ENCODE results near the gene CASK. TPM values are rescaled to one million over a fixed set of nuclear protein-coding genes. Genes with fewer than 3 reads are reported as not detected.

The CASK gene
- polyA plus RNA-seq, 1 donor from 2014 or later, result 58.3 TPM

- no peak for TF ChIP-seq TAF1 (IDR thresholded peaks at IDR 0.05; ENCODE audit: low read depth)
- no peak for TF ChIP-seq MXI1 (conservative IDR thresholded peaks at IDR 0.05; ENCODE audit: poor library complexity, severe bottlenecking)
- TF ChIP-seq EZH2 (IDR thresholded peaks at IDR 0.05; ENCODE audit: borderline replicate concordance, insufficient read depth, low read length, poor library complexity, severe bottlenecking), result no peak
- TF ChIP-seq POLR2AphosphoS5 (IDR thresholded peaks at IDR 0.05), result no peak
- TF ChIP-seq SMC3 (conservative IDR thresholded peaks at IDR 0.05; ENCODE audit: poor library complexity), result no peak
- TF ChIP-seq REST (IDR thresholded peaks at IDR 0.05; ENCODE audit: borderline replicate concordance), result no peak
- TF ChIP-seq EP300 (conservative IDR thresholded peaks at IDR 0.05; ENCODE audit: poor library complexity, severe bottlenecking), result no peak
- no peak for TF ChIP-seq CTCF (IDR thresholded peaks at IDR 0.05; ENCODE audit: poor library complexity, severe bottlenecking)
- TF ChIP-seq RAD21 (conservative IDR thresholded peaks at IDR 0.05), result no peak
- no peak overlapping the region for H3K27ac ChIP-seq (ENCODE audit: low read length)
These were observed 441.9 kb downstream of the CASK start for GRCh38 chrX:41481264-41482109.

GRCh38 chrX:41480508-41481260, 442.7 kb downstream of the CASK start:
- Histone ChIP-seq H3K79me2 (replicated peaks; ENCODE audit: insufficient read depth, low read length) (no peaks in the 10 kb centered on the region), H4K20me1 (ENCODE audit: insufficient read depth) (no peaks in the 10 kb centered on the region), H3K9ac (ENCODE audit: low read length) (no peak overlapping the region), H3K9me3 (ENCODE audit: low read length) (no peaks in the 10 kb centered on the region), H3K27me3 (ENCODE audit: insufficient read depth, low read depth, low read length) (no peaks in the 10 kb centered on the region), H3K9me2 (ENCODE audit: insufficient read depth, low read length) (no peaks in the 10 kb centered on the region), H3K36me3 (ENCODE audit: insufficient read depth, low read length) (no peaks in the 10 kb centered on the region), H2AFZ (ENCODE audit: low read depth, low read length) (no peak overlapping the region), H3K4me3 (ENCODE audit: low read length) (no peak overlapping the region), H3F3A (ENCODE audit: insufficient read depth, low read length, poor library complexity, severe bottlenecking) (no peaks in the 10 kb centered on the region), H3K4me2 (ENCODE audit: low read length) (no peak overlapping the region), H3K27ac (ENCODE audit: low read length) (no peak overlapping the region)
- TF ChIP-seq RAD21 (conservative IDR thresholded peaks at IDR 0.05) (no peak), EP300 (conservative IDR thresholded peaks at IDR 0.05; ENCODE audit: poor library complexity, severe bottlenecking) (no peak), REST (IDR thresholded peaks at IDR 0.05; ENCODE audit: borderline replicate concordance) (no peak), CTCF (IDR thresholded peaks at IDR 0.05; ENCODE audit: poor library complexity, severe bottlenecking) (no peak), SMC3 (conservative IDR thresholded peaks at IDR 0.05; ENCODE audit: poor library complexity) (no peak), MXI1 (conservative IDR thresholded peaks at IDR 0.05; ENCODE audit: poor library complexity, severe bottlenecking) (no peak), EZH2 (IDR thresholded peaks at IDR 0.05; ENCODE audit: borderline replicate concordance, insufficient read depth, low read length, poor library complexity, severe bottlenecking) (no peak), POLR2AphosphoS5 (IDR thresholded peaks at IDR 0.05) (no peak)

More at GRCh38 chrX:41481264-41482109, 441.9 kb downstream of the CASK start:
- H3K9ac ChIP-seq (ENCODE audit: low read length), result no peak overlapping the region
- H3F3A ChIP-seq (ENCODE audit: insufficient read depth, low read length, poor library complexity, severe bottlenecking), result no peaks in the 10 kb centered on the region
- H3K79me2 ChIP-seq (replicated peaks; ENCODE audit: insufficient read depth, low read length), result no peaks in the 10 kb centered on the region
- no peaks in the 10 kb centered on the region for H3K9me2 ChIP-seq (ENCODE audit: insufficient read depth, low read length)
- no peaks in the 10 kb centered on the region for H3K27me3 ChIP-seq (ENCODE audit: insufficient read depth, low read depth, low read length)
- no peak overlapping the region for H3K4me3 ChIP-seq (ENCODE audit: low read length)
- H4K20me1 ChIP-seq (ENCODE audit: insufficient read depth), result no peaks in the 10 kb centered on the region
- H3K36me3 ChIP-seq (ENCODE audit: insufficient read depth, low read length), result no peaks in the 10 kb centered on the region
- no peaks in the 10 kb centered on the region for H3K9me3 ChIP-seq (ENCODE audit: low read length)
- H3K4me2 ChIP-seq (ENCODE audit: low read length), result no peak overlapping the region
- H2AFZ ChIP-seq (ENCODE audit: low read depth, low read length), result no peak overlapping the region
